Measurements from ENCODE around the gene ATRAID.

DNA sequence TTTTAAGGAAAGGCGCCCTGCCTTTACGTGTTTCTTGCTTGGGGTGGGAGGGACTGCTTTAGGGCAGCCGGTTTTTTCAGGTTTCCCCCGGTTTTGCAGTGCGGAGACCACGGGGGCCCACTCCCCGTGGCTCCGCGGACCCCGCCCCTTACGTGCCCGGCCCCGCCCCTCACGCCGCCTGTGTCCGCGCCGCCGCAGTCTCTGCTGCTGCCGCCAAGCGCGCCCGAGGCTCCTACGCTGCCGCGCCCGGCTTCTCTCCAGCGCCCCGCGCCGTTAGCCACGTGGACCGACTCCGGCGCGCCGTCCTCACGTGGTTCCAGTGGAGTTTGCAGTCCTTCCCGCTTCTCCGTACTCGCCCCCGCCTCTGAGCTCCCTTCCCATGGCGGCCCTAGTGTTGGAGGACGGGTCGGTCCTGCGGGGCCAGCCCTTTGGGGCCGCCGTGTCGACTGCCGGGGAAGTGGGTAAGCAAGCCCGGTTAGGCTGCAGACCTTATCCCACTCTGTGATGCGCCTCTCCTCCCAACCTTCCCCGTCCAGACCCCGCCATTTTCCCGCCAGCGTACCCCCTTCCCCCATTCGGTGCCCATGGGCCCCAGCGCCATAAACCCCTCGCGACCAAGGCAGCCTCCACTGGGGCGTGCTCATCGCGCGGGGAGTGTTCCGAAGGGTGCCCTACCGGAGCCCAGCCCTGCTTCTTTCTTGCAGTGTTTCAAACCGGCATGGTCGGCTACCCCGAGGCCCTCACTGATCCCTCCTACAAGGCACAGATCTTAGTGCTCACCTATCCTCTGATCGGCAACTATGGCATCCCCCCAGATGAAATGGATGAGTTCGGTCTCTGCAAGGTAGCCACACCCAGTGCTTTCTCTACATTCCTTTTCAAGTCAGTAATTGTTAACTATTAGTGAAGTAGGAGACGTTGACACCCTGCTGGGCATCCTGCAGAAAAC is 5.6 kb downstream of the ATRAID start, which contains the start of gene CAD:
- TF ChIP-seq EZH2 (IDR thresholded peaks at IDR 0.05; ENCODE audit: low read depth), result no peak
- no peak; the same call in 1 of the 2 replicates for TF ChIP-seq CTCF (conservative IDR thresholded peaks at IDR 0.05)

All from PC-9 (cell line).